Caki2 (cell line): Measurements from ENCODE around the gene GRIPAP1. TPM values are rescaled to one million over a fixed set of nuclear protein-coding genes. Genes with fewer than 3 reads are reported as not detected.

Experiments
- DNase-seq: peaks from one replicate; pipeline ENCODE4 v3.0.0-alpha.2; 2015; ENCODE audit warnings: low read depth
- in situ Hi-C: cut with HindIII; loops from 2 replicates; pipeline ENCODE4 v1.10.0; 2016; ENCODE audit warnings: low sequenced_read_pairs, low pct_unique_long_range_greater_than_20kb, mixed read lengths
- total RNA-seq: library from RNA; depleted of rRNA; stranded (reverse); fragments of >200 nt; shearing (Covaris generic); gene quantifications from 2 replicates; pipeline ENCODE4 v1.2.3, GENCODE V29; 2014; ENCODE audit warnings: low replicate concordance; rRNA removed

Gene GRIPAP1
- total RNA-seq, 1 experiment from 2014 or later: 17.2 TPM

DNA sequence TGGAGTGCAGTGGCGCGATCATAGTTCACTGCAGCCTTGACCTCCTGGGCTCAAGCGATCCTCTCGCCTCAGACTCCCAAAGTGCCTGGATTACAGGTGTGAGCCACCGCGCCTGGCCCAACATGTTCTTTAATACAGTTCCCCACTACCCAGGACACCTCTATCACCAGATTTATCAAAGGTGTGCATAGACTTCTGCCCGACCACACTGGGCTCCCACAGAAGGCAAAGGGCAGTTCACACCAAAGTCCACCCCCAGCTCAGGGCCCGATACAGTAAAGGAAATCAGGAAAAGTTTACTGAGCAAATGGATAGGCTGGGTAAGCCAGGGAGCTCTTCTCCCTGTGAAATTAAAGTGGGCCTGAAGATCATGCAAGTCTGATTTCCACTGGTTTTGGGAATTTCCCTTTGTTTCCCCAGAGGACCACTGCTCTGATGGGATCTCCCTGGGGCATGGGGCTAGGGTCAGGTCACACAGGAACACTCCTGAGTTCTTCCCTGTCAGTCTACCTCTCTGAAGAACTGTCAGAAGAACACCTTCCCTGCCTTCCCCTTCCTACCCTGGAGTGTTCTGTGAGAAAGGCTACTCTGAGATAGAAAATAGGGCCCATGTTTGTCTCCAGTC, 65.5 kb downstream of the GRIPAP1 start:
- no peak for DNase-seq
- in situ Hi-C loops: no loop called here

DNA sequence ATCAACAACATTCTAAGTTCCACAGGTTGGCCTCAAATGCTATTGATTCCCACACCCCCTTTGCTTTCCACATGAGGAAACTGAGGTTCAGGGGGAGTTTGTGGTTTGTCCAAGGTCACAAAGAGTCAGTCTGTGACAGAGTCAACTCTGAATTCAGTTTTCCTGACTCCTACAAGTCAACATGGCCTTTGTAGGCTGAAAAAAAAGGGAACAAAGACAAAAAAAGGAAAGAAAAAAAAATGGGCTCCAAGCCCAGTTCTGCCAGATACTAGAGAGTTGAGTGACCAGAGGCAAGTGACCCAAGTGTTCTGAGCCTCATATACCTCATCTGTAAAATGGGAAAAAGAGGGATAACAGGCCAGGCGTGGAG, 66.8 kb downstream of the GRIPAP1 start:
- in situ Hi-C loops: no loop called here
- no peak for DNase-seq

DNA sequence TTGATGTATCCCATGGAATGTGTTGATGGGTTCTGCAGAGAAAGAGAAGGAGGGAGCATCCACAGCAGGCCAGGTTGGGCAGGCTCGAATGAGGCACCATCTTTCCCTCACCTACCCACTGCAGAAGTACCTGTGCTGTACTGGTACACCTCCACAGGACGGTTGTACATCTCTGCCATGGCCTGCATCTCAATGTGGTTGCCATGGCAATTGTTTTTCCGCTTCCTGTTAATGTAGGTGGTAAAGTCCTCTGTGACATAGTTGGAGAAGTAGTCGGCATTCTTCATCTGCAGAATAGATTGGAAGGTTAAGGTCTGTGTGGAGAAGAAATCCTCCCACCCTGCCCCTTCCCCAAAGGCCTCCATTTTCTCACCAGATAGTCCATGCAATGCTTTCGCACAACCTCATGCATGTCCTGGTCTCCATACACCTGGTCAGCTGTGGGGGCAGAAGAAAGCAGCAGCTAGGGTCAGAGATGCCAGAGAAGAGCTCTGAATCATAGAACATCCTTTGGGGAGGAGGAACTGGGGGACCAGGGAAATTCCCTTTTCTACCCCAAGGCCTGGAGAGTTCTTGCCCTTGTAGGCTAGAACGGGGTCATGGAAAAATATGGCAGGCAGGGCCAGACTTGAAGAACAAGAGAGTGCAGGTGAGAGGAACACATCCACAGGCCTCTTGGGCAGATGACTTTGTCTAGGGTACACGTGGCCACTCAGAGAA, 67.3 kb downstream of the GRIPAP1 start:
- in situ Hi-C loops: no loop called here
- no peak for DNase-seq

DNA sequence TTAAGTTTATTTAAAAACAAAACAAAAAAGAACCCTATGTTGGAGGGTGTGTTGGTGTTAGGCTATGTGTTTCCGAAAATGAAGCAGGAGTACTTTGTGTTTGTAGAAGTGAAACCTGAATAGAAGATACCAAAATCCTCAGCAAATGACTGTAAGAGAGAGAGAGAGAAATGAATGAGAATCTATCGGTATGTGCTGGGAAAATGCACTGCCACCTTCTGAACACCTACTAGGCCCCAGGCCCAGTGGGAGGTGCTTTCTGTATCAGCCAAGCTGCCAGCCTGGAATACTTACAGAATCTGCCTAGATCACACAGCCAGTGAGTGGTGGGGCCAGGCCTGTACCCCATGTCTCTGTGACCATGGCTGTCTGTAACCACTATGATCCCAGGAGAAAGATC, 68.3 kb downstream of the GRIPAP1 start:
- in situ Hi-C loops: no loop called here
- no peak for DNase-seq

DNA sequence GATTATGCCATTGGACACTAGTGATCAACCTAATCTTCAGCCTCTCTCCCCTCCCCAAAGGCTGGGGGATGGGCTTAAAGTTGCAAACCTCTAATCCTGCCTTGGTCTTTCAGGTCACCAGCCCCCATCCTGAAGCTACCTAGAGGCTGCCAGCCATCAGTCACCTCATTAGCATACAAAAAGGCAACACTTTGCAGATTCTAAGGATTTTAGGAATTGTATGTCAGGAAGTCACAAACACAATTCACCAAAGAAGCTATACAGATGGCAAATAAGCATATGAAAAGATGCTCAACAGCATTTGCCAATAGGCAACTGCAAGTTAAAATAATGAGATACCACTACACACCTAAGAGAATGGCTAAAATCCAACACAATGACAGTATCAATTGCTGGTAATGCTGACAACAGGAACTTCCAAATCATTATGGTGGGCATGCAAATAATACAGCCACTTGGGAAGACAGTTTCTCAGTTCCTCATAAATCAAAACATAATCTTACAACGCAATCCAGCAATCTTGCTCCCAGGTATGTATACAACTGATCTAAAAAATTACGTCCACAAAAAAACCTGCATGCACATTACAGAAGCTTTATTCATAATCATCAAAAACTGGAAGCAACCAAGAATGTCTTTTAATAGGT, 74.2 kb downstream of the GRIPAP1 start:
- in situ Hi-C loops: no loop called here
- no peak for DNase-seq

DNA sequence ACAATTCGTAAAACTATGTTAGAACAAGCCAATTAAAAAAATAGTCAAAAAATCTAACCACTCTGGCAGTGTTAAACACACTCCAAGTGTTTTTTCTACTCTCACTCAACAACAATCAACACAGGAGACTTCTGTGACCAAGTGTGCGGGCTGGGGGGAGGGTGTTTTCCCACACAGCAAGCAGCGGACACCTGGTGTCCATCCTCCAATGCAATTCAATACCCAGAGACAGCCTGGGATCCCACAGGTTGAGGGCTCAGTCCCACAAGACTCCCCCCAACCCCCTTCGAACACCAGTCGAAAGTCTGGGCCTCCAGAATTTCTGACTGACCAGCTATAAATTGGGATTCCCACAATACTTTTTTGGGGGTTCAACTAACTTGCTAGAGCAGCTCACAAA, 74.9 kb downstream of the GRIPAP1 start:
- in situ Hi-C loops: no loop called here
- DNase-seq: no peak

DNA sequence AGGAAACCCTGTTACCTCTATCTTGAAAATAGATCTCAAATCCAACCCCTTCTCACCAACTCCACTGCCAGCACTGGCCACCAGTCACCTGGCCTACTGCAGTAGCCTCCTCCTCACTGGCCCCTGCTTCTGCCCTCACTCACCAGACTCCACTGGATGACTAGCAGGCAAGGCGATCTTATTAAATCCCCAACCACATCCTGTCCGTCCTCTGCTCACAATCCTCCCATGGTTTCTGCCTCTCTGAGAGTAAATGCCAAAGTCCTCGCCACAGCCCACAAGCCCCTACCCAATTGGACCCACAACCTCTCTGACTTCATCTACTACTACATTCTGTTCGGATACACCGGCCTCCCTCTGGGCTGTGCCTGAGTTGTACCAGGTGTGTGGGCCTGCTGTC, 77.8 kb downstream of the GRIPAP1 start:
- no peak for DNase-seq
- in situ Hi-C loops: no loop called here

DNA sequence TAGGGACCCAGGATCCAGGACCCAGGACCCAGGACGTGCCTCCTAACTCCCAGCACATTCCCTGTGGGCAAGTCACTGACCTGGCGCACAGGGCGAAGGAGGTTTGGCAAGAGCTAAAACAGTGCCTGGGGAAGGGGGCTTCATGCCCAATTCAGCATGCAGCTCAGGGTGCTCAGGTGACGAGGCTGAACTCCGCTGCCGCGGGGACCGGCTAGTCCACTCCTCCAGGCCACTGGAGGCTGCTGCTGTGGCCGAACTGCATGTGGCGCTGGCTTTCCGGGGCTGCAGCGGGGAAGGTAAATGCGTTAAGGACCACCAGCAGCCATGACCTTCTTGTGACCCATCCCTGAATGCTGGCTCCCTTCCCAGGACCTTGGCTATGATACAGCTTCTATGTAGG, 78.3 kb downstream of the GRIPAP1 start:
- in situ Hi-C loops: no loop called here
- DNase-seq: no peak

Other genes starting within 250 kb of the GRIPAP1 start
- not detected in 2 replicates for gene GLOD5, start 240.5 kb downstream of the GRIPAP1 start, total RNA-seq
- not detected in 2 replicates for gene GATA1, start 215.7 kb downstream of the GRIPAP1 start, total RNA-seq
- gene HDAC6, start 200.2 kb downstream of the GRIPAP1 start, total RNA-seq: 64.4 and 101 TPM in 2 replicates
- not detected in 2 replicates for gene ERAS, start 175.8 kb downstream of the GRIPAP1 start, total RNA-seq
- gene PCSK1N, start 166.7 kb downstream of the GRIPAP1 start, total RNA-seq: 93.6 and 112 TPM in 2 replicates
- gene TIMM17B, start 104.5 kb downstream of the GRIPAP1 start, total RNA-seq: 94.1 and 114 TPM in 2 replicates
- gene PQBP1, start 104.3 kb downstream of the GRIPAP1 start, total RNA-seq: 68.5 and 86.5 TPM in 2 replicates
- 13.8 and 33.1 TPM in 2 replicates for gene SLC35A2, start 90.6 kb downstream of the GRIPAP1 start, total RNA-seq
- gene PIM2, start 83.2 kb downstream of the GRIPAP1 start, total RNA-seq: 17.8 and 27.2 TPM in 2 replicates
- 46.2 and 48.7 TPM in 2 replicates for gene OTUD5, start 44.7 kb downstream of the GRIPAP1 start, total RNA-seq
- 0.24 TPM in 1 of 2 replicates, not detected in the other for gene KCND1, start 30.4 kb downstream of the GRIPAP1 start, total RNA-seq
- gene TFE3, start 41.1 kb upstream of the GRIPAP1 start, total RNA-seq: 42.5 and 74.2 TPM in 2 replicates
- not detected in 2 replicates for gene CCDC120, start 56.7 kb upstream of the GRIPAP1 start, total RNA-seq
- 1.9 and 4.4 TPM in 2 replicates for gene PRAF2, start 71.7 kb upstream of the GRIPAP1 start, total RNA-seq
- 22.3 and 34.1 TPM in 2 replicates for gene WDR45, start 77.6 kb upstream of the GRIPAP1 start, total RNA-seq
- gene GPKOW, start 121.5 kb upstream of the GRIPAP1 start, total RNA-seq: 32.6 and 46.4 TPM in 2 replicates
- gene MAGIX, start 160.5 kb upstream of the GRIPAP1 start, total RNA-seq: 1.7 and 7.6 TPM in 2 replicates
- gene PLP2, start 169.6 kb upstream of the GRIPAP1 start, total RNA-seq: 72.9 and 86.3 TPM in 2 replicates
- 6.1 and 55.0 TPM in 2 replicates for gene PRICKLE3, start 184.1 kb upstream of the GRIPAP1 start, total RNA-seq
- not detected in 2 replicates for gene SYP, start 197.9 kb upstream of the GRIPAP1 start, total RNA-seq
- gene CACNA1F, start 231.1 kb upstream of the GRIPAP1 start, total RNA-seq: not detected in 2 replicates
- 42.4 and 58.4 TPM in 2 replicates for gene CCDC22, start 233.2 kb upstream of the GRIPAP1 start, total RNA-seq